ENCODE results near the gene XRCC5.

DNA sequence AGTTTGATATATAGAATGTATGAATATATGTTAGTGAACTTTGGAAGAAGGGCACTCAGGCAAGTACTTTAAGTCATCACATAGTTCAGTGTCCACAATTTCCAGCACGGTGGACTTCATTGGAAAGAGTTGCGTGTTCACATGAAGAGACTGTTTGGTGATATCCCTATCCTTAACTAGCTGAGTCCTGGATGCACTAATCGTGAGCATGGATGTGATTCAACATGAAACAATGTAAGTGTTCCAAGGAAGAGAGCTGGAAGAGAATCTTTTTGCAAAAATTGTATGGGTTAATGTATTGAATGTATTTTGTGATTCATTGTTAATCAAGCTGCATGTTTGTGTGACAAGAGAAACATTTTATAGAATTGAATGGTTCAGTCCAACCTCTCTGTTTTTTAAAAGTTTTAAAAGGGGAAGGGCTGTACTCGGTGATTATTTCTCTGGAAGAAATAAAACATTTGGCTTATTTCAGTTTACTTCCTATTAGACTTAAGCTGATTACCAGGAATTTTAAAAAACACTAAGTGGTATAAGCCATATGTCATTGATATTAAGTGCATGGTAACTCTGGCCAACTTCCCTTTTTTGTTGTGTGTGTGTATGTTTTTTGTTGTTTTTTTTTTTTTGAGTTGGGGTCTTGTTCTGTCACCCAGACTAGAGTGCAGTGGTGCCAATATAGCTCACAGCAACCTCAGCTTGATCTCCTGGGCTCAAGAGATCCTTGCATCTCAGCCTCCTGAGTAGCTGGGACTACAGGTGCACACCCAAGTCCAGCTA is 8.6 kb downstream of the XRCC5 start:
- TF ChIP-seq, protein P1, sequence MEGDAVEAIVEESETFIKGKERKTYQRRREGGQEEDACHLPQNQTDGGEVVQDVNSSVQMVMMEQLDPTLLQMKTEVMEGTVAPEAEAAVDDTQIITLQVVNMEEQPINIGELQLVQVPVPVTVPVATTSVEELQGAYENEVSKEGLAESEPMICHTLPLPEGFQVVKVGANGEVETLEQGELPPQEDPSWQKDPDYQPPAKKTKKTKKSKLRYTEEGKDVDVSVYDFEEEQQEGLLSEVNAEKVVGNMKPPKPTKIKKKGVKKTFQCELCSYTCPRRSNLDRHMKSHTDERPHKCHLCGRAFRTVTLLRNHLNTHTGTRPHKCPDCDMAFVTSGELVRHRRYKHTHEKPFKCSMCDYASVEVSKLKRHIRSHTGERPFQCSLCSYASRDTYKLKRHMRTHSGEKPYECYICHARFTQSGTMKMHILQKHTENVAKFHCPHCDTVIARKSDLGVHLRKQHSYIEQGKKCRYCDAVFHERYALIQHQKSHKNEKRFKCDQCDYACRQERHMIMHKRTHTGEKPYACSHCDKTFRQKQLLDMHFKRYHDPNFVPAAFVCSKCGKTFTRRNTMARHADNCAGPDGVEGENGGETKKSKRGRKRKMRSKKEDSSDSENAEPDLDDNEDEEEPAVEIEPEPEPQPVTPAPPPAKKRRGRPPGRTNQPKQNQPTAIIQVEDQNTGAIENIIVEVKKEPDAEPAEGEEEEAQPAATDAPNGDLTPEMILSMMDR (IDR thresholded peaks at IDR 0.05 in 4 of 5, conservative IDR thresholded peaks at IDR 0.05 in 1 of 5) = no peak
- TF ChIP-seq POLR2A (IDR thresholded peaks at IDR 0.05) = no peak
